GM21423 (cell line): ENCODE measurements around the gene FOXP1.

Experiments
- ATAC-seq: cut with Tn5 transposase; IDR thresholded peaks from one replicate; pipeline ENCODE4 v1.9.1; 2021; ENCODE audit warnings: mild to moderate bottlenecking, moderate library complexity; ENCODE audit not compliant: unreplicated experiment

The FOXP1 gene

GRCh38 chr3:71384837-71385716 is 198.5 kb downstream of the FOXP1 start:
- no peak for ATAC-seq

- no peak for ATAC-seq
Measured at GRCh38 chr3:71384388-71384787, 199.1 kb downstream of the FOXP1 start.

DNA sequence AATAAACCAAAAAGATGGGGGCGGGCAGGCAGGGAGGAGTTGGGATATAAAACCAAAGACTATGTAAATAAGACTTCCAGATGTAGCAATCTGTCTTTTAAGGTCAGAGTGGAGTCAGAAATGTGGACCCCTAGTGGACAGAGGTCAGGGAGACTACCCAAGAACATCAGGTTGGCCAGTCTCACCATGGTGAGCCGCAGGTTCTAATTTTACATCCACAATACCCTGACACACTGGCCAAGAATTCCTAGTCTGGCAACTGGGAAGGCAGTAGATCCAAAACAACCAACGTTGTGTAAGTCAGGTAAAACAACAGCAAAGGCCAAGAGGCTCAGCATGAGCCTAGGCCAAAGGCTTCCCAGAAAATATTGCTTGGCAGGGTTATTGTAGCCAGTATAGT is 203.4 kb downstream of the FOXP1 start:
- no peak for ATAC-seq

- no peak for ATAC-seq
Measured at GRCh38 chr3:71378509-71378908, 205.0 kb downstream of the FOXP1 start.

DNA sequence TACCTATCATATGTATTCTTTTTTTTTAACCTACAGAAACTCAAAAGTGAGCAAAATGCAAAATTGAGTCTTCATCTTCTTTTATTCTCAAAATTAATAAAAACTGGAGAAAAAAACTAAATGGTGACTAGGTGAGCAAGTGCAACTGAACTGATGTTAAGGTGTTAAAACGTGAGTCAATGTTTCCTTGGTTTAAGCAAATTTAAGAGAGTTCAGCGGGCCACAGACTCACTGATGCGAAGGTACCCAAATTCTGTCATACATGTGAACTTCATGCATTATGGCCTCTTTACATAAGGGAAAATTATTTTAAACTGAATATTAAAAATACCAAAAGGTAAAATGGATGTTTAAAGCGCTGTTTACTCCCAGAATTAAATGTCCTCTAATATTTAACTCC is 206.6 kb downstream of the FOXP1 start:
- ATAC-seq: peak; percentile 64

- ATAC-seq: no peak
Measured at GRCh38 chr3:71376503-71376902, 207.0 kb downstream of the FOXP1 start.

- no peak for ATAC-seq
Measured at GRCh38 chr3:71374582-71374981, 208.9 kb downstream of the FOXP1 start.

GRCh38 chr3:71372911-71373637 is 210.5 kb downstream of the FOXP1 start:
- no peak for ATAC-seq

GRCh38 chr3:71372241-71372768 is 211.2 kb downstream of the FOXP1 start:
- ATAC-seq: no peak

- no peak for ATAC-seq
Measured at GRCh38 chr3:71371282-71371681, 212.2 kb downstream of the FOXP1 start.

DNA sequence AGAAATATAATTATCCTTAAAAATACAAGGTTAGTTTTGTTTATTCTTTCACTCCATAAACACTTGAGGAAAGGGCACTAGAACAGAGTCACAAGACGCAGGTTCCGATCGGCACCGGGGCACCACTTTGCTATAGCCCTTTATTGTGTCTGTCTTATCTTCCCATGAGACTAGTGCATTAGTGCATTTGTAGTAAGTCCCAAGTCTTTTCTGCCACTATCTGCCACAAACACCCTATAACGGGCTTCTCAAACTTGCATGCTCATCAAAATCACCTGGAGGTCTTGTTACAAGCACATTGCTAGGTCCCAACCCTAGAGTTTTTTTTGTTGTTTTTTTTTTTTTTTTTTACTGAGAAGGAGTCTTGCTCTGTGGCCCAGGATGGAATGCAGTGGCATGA is 213.1 kb downstream of the FOXP1 start:
- ATAC-seq: no peak

- ATAC-seq: no peak
Measured at GRCh38 chr3:71369701-71370391, 213.7 kb downstream of the FOXP1 start.

DNA sequence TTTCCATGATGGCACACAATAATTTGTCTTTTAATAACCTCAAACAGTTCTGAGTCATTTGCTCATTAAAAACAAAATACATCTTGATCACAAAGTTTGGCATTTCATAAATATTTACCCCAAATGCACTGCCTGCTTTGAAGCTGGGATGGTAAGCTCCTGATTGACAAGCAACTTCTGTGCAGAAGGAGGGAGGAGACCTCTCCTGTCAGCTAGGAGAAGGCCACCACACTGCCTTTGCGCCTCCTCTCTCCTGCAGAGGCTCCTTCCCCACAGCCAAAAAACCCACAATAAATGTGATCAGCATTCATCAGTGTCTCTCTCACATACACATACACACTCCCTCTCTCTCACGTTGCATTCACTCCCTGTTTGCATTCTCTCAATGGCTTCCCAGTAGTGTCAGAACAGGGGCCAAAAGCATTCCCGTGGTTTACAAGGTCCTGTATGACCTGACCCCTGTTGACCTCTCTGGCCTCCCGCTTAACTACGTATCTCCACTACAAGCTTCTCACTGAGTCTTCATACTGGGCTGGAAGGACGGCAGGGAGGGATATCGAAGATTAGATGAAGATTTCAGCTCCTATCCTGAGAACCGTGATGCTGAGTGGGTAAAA is 216.4 kb downstream of the FOXP1 start:
- no peak for ATAC-seq

- no peak for ATAC-seq
Measured at GRCh38 chr3:71361334-71361890, 222.1 kb downstream of the FOXP1 start.

- peak; percentile 78 for ATAC-seq
Measured at GRCh38 chr3:71360764-71361163, 222.8 kb downstream of the FOXP1 start.

DNA sequence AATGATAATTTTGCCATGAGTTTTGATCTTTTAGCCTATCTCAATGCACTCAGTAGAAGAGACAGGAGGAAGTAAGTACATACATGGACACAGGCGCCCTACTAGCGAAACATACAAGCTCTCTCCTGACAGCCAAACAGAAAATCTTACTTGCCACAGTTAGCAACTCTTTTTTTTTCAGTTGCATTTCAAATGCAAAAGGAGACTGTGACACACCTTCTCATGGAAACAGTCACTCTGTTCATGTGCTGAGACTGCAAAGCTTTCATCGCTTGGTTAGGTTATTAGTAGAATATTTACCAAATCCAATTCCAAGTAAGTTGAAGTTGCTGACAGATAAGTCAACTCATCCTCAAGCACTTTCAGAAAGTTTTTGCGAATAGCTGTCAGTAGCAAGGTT is 223.3 kb downstream of the FOXP1 start:
- ATAC-seq: peak; percentile 41

DNA sequence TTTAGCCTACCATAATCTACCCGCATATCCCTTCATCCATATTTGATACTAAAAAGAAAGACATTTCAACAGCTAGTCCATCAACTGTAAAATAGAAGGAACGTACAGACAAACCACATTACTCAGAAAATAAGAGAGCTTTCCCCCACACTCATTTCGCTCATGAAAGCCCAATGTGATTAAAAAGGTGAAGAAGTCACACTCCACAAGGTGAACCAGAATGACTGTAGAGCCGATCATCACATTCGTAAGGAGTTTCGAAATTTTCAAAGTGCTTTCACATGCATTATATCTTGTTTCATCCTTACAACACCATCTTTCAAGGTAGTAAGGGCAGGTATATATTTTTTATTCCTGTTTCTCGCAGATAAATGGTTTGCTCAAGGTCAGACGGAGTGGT is 225.3 kb downstream of the FOXP1 start:
- no peak for ATAC-seq

DNA sequence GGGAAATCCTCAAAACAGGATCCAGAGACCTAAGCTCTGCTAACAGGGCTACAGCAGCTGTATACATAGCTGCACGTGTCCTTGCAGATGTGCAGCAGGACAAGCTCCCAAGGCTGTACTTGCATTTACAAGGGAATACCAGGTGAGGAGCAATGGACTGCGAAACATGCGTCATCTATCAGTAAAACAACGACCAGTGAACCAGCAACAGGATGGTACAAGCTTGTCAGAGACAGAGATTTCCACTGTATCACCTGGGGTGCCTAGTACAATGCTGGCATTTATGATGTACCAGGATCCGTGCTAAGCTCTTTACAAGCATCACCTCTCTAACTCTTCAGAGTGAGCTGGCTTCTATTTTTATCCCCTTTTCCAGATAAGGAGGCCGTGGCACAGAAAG is 227.3 kb downstream of the FOXP1 start:
- ATAC-seq: no peak

DNA sequence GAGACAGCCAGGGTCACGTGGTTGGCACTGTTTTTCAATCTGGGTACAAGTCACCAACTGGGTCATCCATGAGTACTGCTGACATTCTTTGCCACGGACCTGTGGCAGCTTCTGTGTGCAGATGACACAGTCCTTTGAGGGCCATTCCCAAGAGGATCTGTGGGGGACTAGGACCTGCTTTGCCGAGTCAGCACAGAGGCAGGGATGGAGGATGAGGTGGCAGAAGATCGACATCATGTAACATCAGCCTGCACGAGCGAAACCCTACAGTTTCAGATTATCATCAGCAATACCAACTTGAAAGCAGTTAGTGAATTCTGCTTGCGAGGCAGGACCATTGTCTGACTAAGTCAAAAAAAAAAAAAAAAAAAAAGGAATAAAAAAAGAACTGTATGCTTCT is 227.7 kb downstream of the FOXP1 start:
- no peak for ATAC-seq

DNA sequence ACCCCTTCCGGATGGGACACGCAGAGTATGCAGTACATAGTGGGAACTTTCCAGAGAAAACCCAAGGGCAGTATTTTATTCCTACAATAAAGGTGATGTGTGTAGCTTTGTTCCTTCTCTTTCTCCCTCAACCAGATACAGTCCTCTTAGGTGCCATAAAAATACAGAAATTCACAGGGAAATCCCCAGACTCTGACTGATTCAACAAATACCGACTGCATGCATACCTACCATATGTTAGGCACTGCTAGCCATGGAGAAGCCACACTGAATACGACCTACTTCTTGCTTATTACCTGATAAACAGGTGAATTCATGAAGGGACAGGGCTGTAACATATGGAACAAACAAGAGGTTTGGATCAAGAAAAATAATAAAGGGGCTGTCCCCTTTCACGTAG is 228.5 kb downstream of the FOXP1 start:
- ATAC-seq: no peak
